HCEC 1CT (cell line): ENCODE data around the gene KIAA1217.

Source experiments
- DNase-seq: peaks from one replicate; pipeline ENCODE4 v3.0.0-alpha.2; 2017

Gene KIAA1217

DNA sequence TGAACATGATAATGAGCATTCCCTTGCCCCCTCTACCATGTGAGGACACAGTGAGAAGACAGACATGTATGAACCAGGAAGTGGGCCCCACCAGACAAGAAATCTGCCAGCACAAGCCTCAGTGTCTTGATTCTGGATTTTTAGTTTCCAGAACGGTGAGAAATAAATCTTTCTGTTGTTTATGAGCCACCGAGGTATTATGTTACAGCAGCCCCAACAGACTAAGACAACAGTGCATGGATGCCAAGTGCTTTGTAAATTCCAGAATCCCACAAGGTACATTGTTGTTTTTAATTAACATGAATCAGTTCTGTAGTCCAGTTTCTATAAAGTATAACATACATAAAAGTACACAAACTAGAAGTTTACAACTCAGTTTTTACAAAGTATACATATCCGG, 352.5 kb downstream of the KIAA1217 start:
- DNase-seq: no peak

DNA sequence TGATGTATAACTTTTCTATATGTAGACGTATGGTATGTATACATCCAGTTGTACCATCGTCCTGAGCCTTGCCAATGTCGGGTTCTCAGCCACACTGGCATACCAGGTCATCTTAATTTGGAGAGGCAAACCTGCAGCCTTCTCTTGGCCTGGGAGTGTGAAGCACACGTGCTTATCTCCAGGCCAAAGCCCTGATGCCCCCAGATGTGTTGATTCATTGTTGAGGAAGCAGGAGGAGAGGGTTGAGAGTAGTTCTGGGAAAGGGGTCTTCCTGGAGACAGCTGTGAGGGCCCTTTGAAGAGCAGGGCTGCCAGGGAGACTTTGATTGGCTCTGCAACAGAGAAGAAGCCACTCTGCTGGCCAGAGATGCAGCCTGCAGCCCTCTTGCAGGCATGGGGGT, 359.1 kb downstream of the KIAA1217 start:
- DNase-seq: no peak

DNA sequence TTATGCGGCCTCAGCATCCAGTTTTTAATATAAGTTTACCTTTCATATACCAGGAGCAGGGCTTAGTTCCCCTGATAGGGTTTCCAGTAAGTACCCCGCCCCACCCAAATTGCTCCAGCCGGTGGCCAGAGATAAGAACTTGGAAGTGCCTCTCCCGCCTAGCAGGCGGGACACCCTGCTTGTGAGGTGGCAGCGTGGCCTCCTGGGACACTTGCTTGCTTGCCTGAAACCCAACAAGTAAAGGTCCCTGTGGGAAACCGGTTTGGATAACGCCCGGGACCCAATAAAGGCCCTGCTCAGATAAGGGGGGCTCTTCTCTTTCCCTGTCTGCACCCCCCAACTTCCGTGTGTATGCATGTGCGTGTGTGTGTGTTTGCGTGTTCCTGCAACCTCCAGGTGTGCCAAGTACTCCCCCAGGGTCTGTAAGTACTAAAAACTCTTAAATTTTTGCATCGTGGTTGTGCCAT, 360.4 kb downstream of the KIAA1217 start:
- DNase-seq: no peak

DNA sequence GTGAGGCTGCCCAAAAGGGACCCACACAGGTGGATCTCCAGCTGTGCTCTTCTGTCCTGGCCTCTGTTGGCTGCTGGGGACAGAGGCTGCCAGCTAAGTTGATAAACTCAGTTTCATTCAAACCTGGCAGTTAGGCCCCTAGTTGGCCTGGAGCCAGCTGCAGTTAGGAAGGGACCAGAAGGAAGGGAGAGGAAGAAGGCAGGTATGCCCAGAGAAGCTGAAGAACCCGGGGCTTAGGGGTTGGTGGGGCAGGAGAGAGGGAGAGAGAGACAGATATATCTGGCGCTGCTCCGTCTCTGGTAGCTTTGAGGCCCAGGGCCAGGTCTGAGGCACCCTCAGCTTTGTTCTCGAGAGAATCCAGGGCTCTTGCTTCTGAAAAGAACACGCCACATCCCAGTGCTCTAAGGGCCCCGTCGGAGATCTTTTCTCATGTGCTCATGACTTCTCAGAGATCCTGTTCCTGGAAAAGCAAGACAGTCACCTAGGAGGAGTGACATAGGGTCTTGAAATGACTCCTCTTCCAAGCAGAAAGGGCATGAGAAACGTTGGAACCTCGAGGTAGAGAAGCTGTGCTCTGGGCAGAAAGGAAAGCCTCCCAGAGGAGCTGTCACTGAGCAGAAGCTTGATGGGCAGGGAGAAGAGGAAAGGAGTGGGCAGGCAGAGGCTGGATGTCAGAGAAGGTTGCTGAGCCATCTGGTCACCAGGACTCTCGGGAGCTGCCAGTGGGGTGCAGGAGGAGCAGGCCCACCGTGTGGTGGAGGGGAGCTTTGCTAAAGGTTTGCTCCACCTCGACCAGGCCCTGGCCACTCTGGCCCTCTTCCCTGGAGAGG, 361.1 kb downstream of the KIAA1217 start:
- DNase-seq: no peak

DNA sequence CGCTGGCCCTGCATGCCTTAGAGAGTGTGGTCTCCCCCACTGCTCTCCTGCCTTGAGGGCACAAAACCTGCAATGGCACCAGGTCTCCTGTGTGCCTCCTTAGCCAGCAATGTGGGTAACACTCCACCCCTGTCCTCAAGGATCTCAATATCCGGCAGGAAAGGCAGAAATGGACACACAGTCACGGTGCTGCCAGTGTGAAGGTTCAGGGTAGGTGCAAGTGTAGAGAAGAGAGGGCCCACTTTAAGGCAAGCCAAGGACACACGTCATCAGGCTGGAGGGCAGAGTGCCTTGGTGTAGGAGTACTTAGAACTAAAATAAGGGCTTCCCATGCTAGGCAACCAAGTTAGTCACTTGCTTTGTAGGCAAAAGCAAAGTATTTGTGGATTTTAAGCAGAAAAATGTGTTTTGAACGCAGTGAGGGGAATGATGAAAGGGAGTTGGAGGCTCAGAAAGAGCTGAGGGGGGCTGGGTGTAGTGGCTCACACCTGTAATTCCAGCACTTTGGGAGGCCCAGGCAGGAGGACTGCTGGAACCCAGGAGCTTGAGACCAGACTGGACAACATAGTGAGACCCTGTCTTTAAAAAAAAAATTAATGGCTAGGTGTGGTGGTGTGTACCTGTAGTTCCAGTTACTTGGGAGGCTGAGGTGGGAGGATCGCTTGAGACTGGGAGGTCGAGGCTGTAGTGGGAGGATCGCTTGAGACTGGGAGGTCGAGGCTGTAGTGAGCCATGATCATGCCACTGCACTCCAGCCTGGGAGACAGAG, 361.9 kb downstream of the KIAA1217 start:
- DNase-seq: no peak

DNA sequence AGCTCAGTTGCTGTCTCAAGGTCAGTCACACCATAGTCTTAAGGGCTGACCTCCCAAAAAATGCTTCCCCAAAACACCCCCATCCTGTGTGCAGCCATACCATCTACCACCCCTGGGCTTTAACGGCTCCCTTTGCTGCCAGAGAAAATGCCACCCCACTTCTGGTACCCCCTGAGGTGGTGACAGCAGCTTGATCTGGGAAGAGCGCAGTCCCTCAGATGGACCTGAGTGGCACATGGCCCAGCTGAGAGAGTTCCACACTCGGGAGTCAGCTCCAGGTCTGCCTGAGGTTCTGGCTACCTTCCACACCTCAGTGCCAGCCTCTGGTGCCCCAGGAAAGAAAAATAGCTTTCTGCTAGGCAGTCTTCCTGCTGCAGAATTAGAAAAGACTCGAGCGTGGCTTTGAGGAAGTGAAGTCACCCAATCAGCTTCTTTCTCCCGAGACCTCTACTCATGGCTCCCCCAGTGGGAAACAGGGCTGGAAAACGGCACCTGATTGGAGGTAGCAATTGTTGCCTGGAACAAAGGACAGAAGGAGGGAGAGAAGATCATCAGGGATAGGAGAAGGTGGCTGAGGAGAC, 363.0 kb downstream of the KIAA1217 start:
- DNase-seq: no peak

DNA sequence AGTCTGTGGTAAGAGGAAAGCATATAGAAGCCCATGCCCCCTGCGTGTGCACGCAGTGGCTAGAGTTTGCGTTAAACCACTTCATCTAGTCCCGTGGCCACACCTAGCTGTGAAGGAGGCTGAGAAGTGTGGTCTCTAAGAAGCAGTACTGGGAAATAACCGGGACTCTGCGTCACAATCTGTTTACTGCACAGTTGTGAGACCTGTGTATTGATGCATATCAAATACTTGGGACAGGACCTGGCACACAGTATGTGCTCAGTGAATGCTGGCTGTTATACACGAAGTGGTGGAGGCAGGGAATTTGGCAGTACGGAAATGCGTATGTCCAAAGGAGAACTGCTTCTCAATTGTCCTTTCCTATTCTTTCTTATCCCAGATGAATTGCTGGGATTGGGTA, 365.2 kb downstream of the KIAA1217 start:
- DNase-seq: no peak

DNA sequence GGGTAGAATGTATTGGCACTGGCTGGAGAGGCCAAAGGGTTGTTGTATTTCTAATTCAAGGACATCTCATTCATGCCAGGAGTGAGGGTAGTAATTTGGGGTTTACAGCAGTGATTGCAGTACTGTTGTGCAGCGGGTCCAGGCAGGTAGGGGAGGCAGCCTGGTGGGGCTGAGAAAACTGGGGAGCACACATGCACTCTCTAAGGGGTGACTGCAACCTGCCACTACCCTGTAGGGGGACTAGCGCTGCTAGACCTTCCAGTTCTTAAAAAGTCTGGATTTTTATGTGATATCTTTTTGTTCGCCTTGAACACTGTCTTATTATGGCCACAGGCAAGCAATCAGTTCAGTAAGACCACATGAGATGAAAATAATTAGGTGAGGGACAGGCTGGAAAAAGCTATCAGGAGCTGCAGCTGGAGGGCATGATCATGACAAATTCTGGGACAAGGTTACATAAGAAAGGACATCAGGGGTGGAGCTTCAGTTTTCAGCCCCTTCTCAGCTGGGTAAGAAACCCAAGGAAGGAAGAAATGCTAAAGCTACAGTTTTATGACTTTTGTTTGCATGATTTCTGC, 365.7 kb downstream of the KIAA1217 start:
- DNase-seq: no peak

DNA sequence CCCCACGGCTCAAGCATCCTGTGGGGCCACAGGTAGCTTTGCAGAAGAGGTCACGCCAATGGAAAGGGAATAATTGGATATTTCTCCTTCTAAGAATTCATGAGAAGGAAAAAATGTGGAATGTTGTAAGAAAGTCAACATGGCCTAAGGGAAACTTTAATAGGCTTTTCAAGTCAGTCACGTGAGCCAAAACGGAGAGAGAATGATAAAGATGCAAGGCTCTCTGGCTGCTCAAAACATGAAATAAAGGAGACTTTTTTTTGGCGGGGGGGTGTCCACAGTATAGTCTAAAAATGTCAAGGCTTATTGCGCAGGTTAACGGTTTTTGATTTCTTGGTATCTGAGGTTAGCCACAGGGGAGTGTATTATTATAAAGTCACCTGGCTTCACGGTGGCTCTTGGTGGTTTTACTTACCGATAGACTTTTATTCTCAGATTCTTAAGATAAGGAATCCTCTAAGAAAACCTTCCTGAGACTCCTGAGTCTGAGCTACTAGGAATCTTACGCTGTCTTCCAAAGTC, 366.6 kb downstream of the KIAA1217 start:
- DNase-seq: no peak

DNA sequence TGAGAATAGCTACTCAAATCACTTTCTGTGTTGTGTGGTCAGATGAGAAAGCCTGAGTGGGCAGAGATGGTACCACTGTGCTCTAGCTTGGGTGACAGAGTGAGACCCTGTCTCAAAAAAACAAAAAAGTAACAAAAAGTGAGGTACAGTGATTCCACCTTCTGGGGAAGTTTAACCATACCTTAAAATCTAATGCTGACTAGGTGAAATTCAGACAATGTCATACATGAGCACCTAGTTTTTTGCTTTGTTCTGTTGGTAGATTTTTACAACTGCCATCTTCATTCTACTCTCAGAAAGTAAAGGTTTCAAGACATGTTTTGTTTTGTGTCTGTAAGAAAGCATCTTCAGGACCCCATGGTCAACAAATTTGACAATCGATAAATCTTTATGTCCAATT, 370.5 kb downstream of the KIAA1217 start:
- no peak for DNase-seq

DNA sequence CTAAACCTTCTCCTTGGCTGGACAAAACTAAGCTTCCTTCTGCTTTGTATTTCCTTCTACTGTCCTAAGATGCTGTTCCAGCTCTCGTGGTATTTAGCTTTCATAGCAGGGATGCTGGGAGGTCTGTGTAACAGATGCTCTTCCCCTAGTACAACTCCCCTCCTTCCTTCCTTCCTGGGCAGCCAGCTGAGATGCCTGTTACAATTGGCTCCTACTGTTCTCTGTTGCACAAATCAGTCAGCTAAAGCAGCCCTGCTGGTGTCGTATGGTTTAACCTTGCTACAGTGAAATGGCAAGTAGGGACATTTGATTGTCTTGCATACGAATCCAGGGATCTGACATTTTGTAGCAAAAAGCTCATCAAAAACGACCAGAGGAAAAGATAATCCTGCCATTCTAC, 371.0 kb downstream of the KIAA1217 start:
- DNase-seq: no peak

DNA sequence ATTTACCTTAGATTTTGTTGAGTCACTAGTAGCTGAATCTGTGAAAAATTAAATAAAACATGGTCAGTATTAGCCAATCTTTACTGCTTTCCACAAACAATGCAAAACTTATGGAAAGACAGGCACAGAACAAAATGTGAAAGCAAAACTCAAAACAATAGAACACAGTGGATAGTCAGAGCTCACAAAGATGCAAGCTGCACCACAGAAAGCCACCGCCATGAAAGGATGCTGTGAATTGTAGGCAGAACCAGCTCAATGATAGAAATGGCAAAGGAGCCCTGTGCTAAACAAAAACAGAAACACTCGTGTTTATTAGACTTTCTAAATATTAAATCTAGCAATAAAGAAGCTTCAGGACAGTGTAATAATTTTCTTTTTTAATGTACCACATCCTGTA, 380.3 kb downstream of the KIAA1217 start:
- DNase-seq: no peak

DNA sequence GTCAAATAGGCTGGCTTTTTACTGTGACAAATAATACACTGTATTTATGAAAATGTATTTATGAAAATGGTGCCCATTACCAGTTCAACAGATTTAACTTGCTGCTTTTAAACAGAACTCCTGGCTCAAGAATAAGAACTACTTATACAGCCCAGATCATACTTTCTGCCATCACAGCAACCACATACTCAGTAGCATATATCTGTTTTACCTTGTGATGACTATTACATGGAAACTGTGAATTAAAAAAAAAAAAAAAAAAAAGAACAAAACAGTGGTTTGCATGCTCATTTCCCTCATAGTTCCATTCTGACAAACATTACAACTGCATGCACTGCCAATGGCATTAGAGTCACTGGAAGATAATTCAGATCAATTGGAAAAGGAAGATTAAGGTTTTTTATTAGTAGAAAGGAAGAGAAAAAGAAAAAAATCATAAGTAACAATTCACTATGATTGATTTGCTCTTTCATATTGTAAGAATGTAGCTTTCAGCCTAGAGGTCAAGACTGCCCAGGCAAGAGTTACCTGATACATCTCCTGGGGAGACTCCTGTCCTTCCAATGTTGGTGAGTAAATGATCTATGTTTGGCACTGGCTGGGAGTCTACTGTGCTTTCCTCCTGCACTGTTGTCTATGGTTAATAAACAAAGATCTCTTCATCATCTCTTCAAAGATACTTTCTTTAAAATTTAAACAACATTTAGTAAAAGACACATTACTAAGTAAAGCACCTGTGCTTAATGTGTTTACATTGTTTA, 381.9 kb downstream of the KIAA1217 start:
- no peak for DNase-seq

DNA sequence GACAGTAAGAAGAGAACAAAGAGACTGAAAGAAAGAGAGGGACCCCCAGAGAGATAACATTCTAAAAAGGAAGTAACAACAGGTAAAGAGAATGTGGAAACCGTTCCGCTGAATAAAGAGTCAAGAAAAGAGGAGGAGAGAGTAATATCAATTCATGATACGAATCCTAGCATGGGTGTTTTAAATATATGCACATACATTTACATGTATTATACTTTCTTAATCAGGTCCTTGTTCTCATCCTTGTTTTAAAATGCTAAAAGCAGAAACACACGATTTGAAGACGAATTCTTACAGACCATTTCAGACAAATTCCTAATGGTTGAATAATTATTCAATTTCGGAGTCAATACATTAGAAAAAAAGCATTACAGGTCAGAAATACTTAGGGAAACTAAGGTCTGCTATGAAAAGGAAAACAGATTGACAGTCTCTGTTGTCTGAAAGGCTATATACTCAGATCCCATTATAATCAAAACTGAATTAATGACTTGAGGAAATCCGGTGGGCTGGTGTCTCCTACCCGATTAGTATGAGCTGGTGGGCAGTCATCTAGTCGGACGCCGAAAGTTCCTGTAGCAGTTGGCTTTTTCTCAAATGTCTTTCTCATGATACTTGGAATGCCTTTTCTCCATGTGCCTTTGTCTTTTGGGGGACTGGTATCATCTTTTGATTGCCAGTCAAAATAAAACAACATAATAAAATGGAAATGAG, 387.4 kb downstream of the KIAA1217 start:
- no peak for DNase-seq

DNA sequence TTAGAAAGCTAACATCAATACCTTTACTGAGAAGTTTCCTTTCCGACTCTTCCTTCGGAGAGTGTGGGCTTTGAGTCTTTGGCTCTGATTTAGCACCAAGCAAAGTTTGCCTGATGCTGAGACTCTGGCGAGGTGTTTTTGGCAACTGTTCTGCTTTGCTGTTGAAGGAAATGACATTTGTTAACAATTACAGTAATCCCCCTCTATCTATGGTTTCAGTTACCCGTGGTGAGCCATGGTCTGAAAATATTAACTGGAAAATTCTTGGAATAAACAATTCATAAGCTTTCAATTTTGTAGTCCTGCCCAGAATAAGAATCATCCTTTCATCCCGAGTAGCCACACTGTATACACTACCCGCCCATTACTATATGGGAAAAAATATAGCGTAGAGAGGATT, 388.5 kb downstream of the KIAA1217 start:
- no peak for DNase-seq
